K562 (cell line): ENCODE data around the gene SRBD1. TPM values are rescaled to one million over a fixed set of nuclear protein-coding genes. Genes with fewer than 3 reads are reported as not detected.

ENCODE experiments used
- ARID2 ChIP-seq: fragments of 450-650 bp; IDR thresholded peaks from 2 replicates; pipeline ENCODE4 v1.6.1; 2017; ENCODE audit warnings: antibody characterized with exemption, mild to moderate bottlenecking
- ATF3 ChIP-seq, 2 experiments: fragments of 450-650 bp in 1 of 2; sonication (generic) in 1 of 2; formaldehyde crosslinking in 1 of 2; IDR thresholded peaks in 1 of 2; conservative IDR thresholded peaks in 1 of 2; 2 replicates each; pipeline versions ENCODE4 v1.6.1 to v1.8.1; 2016 to 2023; ENCODE audit warnings: mild to moderate bottlenecking in 2 of 2, moderate library complexity in 2 of 2, inconsistent platforms in 1 of 2, missing genetic modification reagents in 1 of 2
- CBFA2T2 ChIP-seq: fragments of 450-650 bp; conservative IDR thresholded peaks from 2 replicates; pipeline ENCODE4 v1.6.1; 2017; ENCODE audit warnings: mild to moderate bottlenecking
- CBX1 ChIP-seq: sonication (generic); IDR thresholded peaks from 2 replicates; pipeline ENCODE4 v1.6.1; 2016; ENCODE audit warnings: antibody characterized with exemption, low read depth, mild to moderate bottlenecking
- CREB1 ChIP-seq, 2 experiments: sonication (generic) in 1 of 2; formaldehyde crosslinking in 1 of 2; IDR thresholded peaks; 2 replicates each; pipeline versions ENCODE4 v1.6.1 to v1.8.0; 2012 to 2022; ENCODE audit warnings: inconsistent platforms in 1 of 2, mild to moderate bottlenecking in 1 of 2, missing genetic modification reagents in 1 of 2, moderate library complexity in 1 of 2
- MAZ ChIP-seq, 2 experiments: fragments of 450-650 bp in 1 of 2; sonication (generic) in 1 of 2; formaldehyde crosslinking; IDR thresholded peaks in 1 of 2; conservative IDR thresholded peaks in 1 of 2; 2 replicates each; pipeline versions ENCODE4 v1.4.0 to v1.5.0; 2020; ENCODE audit warnings: mild to moderate bottlenecking in 1 of 2, missing genetic modification reagents in 1 of 2
- MLLT1 ChIP-seq, 2 experiments: fragments of 450-650 bp; IDR thresholded peaks; 2 replicates each; pipeline ENCODE4 v1.6.1; 2016
- NFRKB ChIP-seq: fragments of 450-650 bp; IDR thresholded peaks from 2 replicates; pipeline ENCODE4 v1.6.1; 2016; ENCODE audit warnings: low read depth
- PBX2 ChIP-seq, 2 experiments: IDR thresholded peaks in 1 of 2; conservative IDR thresholded peaks in 1 of 2; 2 replicates each; pipeline ENCODE4 v1.6.1; 2016; ENCODE audit warnings: low read depth in 2 of 2, mild to moderate bottlenecking in 1 of 2, missing compliant biosample characterization in 1 of 2, missing genetic modification characterization in 1 of 2, moderate library complexity in 1 of 2
- RFX1 ChIP-seq: fragments of 450-650 bp; IDR thresholded peaks from 2 replicates; pipeline ENCODE4 v1.6.1; 2016; ENCODE audit warnings: mild to moderate bottlenecking, moderate library complexity
- SFPQ ChIP-seq: fragments of 200-400 bp; formaldehyde crosslinking; IDR thresholded peaks from 2 replicates; pipeline ENCODE4 v1.6.1; 2017; ENCODE audit warnings: mild to moderate bottlenecking, low read depth, low read length, moderate library complexity
- USF2 ChIP-seq: sonication (generic); formaldehyde crosslinking; IDR thresholded peaks from 2 replicates; pipeline ENCODE4 v1.5.0; 2020; ENCODE audit warnings: missing genetic modification reagents
- ZNF79 ChIP-seq: fragments of 250-450 bp; sonication (Bioruptor Pico); IDR thresholded peaks from 2 replicates; pipeline ENCODE4 v1.4.0; 2020; ENCODE audit warnings: low read depth, mild to moderate bottlenecking, moderate library complexity
- polyA plus RNA-seq, 8 experiments: library from polyadenylated mRNA; depleted of rRNA in 4 of 8; stranded (reverse) in 5 of 8; unstranded in 3 of 8; fragments of >200 nt; fragmentation: Nextera tagmentation in 2 of 8; fragmentation: Illumina TruSeq in 1 of 8; extraction: Ambion mirVana in 2 of 8; extraction: Trizol in 1 of 8; gene quantifications; 2 replicates each; pipeline versions ENCODE4 v1.2.1 to v1.2.3, GENCODE V29; 2011 to 2014; ENCODE audit warnings: inconsistent platforms in 1 of 8, missing spikeins in 1 of 8
- total RNA-seq, 7 experiments: library from RNA; depleted of rRNA in 6 of 7; stranded (reverse); fragments of >200 nt in 6 of 7; fragmentation: Illumina TruSeq in 2 of 7; extraction: Trizol in 2 of 7; gene quantifications; 2 replicates each; pipeline versions ENCODE4 v1.2.1 to v1.2.3, GENCODE V29; 2011 to 2021; ENCODE audit warnings: low replicate concordance in 1 of 7
- TF ChIP-seq, protein P1 (sequence below), 2 experiments: fragments of 200-800 bp in 1 of 2; sonication (Bioruptor generic) in 1 of 2; sonication (generic) in 1 of 2; formaldehyde crosslinking in 1 of 2; IDR thresholded peaks in 1 of 2; conservative IDR thresholded peaks in 1 of 2; 2 replicates each; pipeline versions ENCODE4 v1.5.0 to v1.6.1; 2016 to 2020; ENCODE audit warnings: missing compliant biosample characterization in 1 of 2, missing genetic modification characterization in 1 of 2, missing genetic modification reagents in 1 of 2

The SRBD1 gene
- total and polyA plus RNA-seq, 9 of the 15 experiments (the other 6 are each of a cell fraction or from before 2014, with no cell fraction given): 6.9 to 23.2 (median 14.7) TPM

- TF ChIP-seq CREB1 (IDR thresholded peaks at IDR 0.05) (no peak), CREB1 (CRISPR knock-in tag; IDR thresholded peaks at IDR 0.05) (0 out of 2 replicates have a peak, but pooled peaks have one; percentile 9), MAZ (CRISPR knock-in tag; conservative IDR thresholded peaks at IDR 0.05 in 1 of 2, IDR thresholded peaks at IDR 0.05 in 1 of 2) (peak in 1 of 2 experiments; percentile 19; a peak in 1 of 4 replicates), CBX1 (0 out of 2 replicates have a peak, but pooled peaks have one; percentile 12), PBX2 (CRISPR knock-in tag; IDR thresholded peaks at IDR 0.05; ENCODE audit: low read depth) (no peak), PBX2 (tag; conservative IDR thresholded peaks at IDR 0.05; ENCODE audit: low read depth) (0 out of 2 replicates have a peak, but pooled peaks have one; percentile 9), SFPQ (no peak), CBFA2T2 (peak; percentile 61), NFRKB (peak; percentile 38; the same call in 1 of the 2 replicates), MLLT1 (IDR thresholded peaks at IDR 0.05) (0 out of 4 replicates have a peak, but pooled peaks of 1 of the 2 experiments have one; percentile 13), ZNF79 (CRISPR knock-in tag) (no peak), ARID2 (peak; percentile 6; the same call in 1 of the 2 replicates), RFX1 (peak; percentile 15), USF2 (CRISPR knock-in tag) (peak; percentile 96), ATF3 (IDR thresholded peaks at IDR 0.05) (0 out of 2 replicates have a peak, but pooled peaks have one; percentile 18), ATF3 (CRISPR knock-in tag; conservative IDR thresholded peaks at IDR 0.05) (no peak)
- TF ChIP-seq, protein P1, sequence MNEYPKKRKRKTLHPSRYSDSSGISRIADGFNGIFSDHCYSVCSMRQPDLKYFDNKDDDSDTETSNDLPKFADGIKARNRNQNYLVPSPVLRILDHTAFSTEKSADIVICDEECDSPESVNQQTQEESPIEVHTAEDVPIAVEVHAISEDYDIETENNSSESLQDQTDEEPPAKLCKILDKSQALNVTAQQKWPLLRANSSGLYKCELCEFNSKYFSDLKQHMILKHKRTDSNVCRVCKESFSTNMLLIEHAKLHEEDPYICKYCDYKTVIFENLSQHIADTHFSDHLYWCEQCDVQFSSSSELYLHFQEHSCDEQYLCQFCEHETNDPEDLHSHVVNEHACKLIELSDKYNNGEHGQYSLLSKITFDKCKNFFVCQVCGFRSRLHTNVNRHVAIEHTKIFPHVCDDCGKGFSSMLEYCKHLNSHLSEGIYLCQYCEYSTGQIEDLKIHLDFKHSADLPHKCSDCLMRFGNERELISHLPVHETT (CRISPR knock-in tag; conservative IDR thresholded peaks at IDR 0.05 in 1 of 2, IDR thresholded peaks at IDR 0.05 in 1 of 2): peak in 1 of 2 experiments; percentile 46; a peak in 2 of 4 replicates
Observed at GRCh38 chr2:45610281-45611019, 617 bp downstream of the SRBD1 start (continued).
